AG04450 (cell line): ENCODE results near the gene IMMP2L. TPM values are rescaled to one million over a fixed set of nuclear protein-coding genes. Genes with fewer than 3 reads are reported as not detected.

ENCODE experiments used
- CTCF ChIA-PET: fragments of 300-600, 350-600 bp; formaldehyde crosslinking; extraction: SDS; loops from one replicate; lab custom pipeline; 2022; ENCODE audit warnings: antibody characterized with exemption, inconsistent platforms; lab: Charles Lee
- POLR2A ChIA-PET: fragments of 350-600 bp; formaldehyde crosslinking; extraction: SDS; loops from one replicate; lab custom pipeline; 2021; ENCODE audit warnings: antibody characterized with exemption, inconsistent platforms; lab: Yijun Ruan, JAX
- DNase-seq: peaks from one replicate; pipeline ENCODE4 v3.0.0-alpha.2; 2011; ENCODE audit warnings: low read depth, low spot score
- H3K27ac ChIP-seq: one replicate; pipeline ENCODE4 v1.5.1; 2012; ENCODE audit warnings: low read depth, low read length, control low read depth
- H3K27me3 ChIP-seq: one replicate; pipeline ENCODE4 v1.6.0; 2012; ENCODE audit warnings: low read length; ENCODE audit not compliant: control insufficient read depth, insufficient read depth
- H3K4me3 ChIP-seq: 2 replicates; pipeline ENCODE4 v1.5.1; 2011; ENCODE audit warnings: mild to moderate bottlenecking, low read depth, low read length, control low read depth
- H3K9me3 ChIP-seq: 2 replicates; pipeline ENCODE4 v1.5.1; 2012; ENCODE audit warnings: low read length; ENCODE audit not compliant: control insufficient read depth, insufficient read depth
- polyA plus RNA-seq: library from polyadenylated mRNA; depleted of rRNA; stranded (reverse); fragments of >200 nt; gene quantifications from 2 replicates; pipeline ENCODE4 v1.2.3, GENCODE V29; 2011
- TF ChIP-seq, protein P1 (sequence below): IDR thresholded peaks from 2 replicates; pipeline ENCODE4 v1.5.1; 2011; ENCODE audit warnings: low read depth, low read length, control low read depth, inconsistent platforms

IMMP2L gene
- polyA plus RNA-seq, 1 experiment, result 8.0 TPM

- ChIA-PET POLR2A (no interaction called here), CTCF (no interaction called here)
- Histone ChIP-seq H3K4me3 (no peak overlapping the region), H3K27me3 (no peaks in the 10 kb centered on the region), H3K9me3 (no peaks in the 10 kb centered on the region), H3K27ac (no peak overlapping the region)
- DNase-seq, result no peak
- TF ChIP-seq, protein P1, sequence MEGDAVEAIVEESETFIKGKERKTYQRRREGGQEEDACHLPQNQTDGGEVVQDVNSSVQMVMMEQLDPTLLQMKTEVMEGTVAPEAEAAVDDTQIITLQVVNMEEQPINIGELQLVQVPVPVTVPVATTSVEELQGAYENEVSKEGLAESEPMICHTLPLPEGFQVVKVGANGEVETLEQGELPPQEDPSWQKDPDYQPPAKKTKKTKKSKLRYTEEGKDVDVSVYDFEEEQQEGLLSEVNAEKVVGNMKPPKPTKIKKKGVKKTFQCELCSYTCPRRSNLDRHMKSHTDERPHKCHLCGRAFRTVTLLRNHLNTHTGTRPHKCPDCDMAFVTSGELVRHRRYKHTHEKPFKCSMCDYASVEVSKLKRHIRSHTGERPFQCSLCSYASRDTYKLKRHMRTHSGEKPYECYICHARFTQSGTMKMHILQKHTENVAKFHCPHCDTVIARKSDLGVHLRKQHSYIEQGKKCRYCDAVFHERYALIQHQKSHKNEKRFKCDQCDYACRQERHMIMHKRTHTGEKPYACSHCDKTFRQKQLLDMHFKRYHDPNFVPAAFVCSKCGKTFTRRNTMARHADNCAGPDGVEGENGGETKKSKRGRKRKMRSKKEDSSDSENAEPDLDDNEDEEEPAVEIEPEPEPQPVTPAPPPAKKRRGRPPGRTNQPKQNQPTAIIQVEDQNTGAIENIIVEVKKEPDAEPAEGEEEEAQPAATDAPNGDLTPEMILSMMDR, result no peak
These were observed 297.3 kb downstream of the IMMP2L start for GRCh38 chr7:111264981-111265380.

DNA sequence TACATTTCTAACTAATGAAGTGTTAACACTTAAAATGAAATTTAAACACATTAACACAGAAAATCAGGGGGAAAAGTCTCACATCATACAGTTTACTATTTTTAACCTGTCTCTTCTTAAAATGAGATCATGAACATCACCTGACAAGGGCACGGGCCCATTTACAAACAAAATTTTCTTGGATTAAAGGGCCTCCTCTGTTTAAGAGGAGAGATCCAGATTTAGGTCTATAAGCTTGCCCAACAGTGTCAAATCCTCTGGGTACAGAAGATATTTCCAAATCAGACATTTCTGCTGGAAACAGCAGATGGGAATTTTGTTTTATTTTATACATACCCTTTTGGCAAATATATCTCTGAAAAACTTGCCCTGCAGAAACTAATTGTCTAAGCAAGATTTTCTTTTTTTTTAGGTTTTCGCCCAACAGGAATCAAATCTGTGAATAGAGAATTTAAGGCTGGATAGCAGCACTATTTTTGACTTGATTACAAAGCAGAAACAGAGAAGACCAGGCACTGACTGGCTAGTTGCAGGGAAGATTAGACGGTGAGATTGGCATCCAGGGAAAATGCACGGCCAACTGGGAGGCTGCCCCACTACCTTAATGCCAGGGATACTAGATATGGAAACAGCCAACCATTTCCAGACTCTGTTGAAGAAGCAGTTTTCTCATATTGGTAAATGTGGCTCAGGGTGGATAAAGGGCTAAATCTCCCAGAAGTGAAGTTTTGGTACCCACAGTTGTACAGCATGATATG lies 298.0 kb downstream of the IMMP2L start:
- TF ChIP-seq, protein P1, result no peak
- H3K9me3 ChIP-seq, result no peaks in the 10 kb centered on the region
- no peaks in the 10 kb centered on the region for H3K27me3 ChIP-seq
- H3K27ac ChIP-seq, result no peak overlapping the region
- ChIA-PET CTCF (no interaction called here), POLR2A (no interaction called here)
- DNase-seq, result no peak
- H3K4me3 ChIP-seq, result no peak overlapping the region

GRCh38 chr7:111262293-111263116 lies 299.8 kb downstream of the IMMP2L start:
- Histone ChIP-seq H3K27ac (no peak overlapping the region), H3K27me3 (no peaks in the 10 kb centered on the region), H3K4me3 (no peak overlapping the region), H3K9me3 (no peaks in the 10 kb centered on the region)
- no peak for DNase-seq
- ChIA-PET CTCF (no interaction called here), POLR2A (no interaction called here)
- TF ChIP-seq, protein P1, result no peak

- no peak for DNase-seq
- no peaks in the 10 kb centered on the region for H3K27me3 ChIP-seq
- H3K27ac ChIP-seq, result no peak overlapping the region
- POLR2A ChIA-PET, result no interaction called here
- H3K4me3 ChIP-seq, result no peak overlapping the region
- CTCF ChIA-PET, result no interaction called here
- no peaks in the 10 kb centered on the region for H3K9me3 ChIP-seq
- TF ChIP-seq, protein P1, result no peak
These were observed 300.8 kb downstream of the IMMP2L start for GRCh38 chr7:111261496-111261895.

DNA sequence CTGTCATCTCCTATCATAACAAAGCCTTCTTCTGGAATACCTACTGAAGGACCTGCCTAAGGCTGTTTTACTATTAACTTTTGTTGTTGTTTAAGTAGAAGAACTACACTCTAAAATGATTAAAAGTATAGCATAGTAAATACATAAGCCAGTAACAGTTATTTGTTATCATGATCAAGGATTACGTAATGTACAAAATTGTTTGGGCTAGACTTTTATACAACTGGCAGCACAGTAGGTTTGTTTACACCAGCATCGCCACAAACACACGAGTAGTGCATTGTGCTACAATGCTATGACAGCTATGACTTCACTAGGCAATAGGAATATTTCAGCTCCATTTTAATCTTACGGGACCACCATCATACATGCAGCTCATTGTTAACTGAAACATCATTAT lies 302.3 kb downstream of the IMMP2L start:
- CTCF ChIA-PET, result interaction anchor here (1.1 kb wide), 1 partner anchor 17 kb away, joined by 4 read pairs; no protein-coding TSS in a partner anchor

More for the DNA sequence above, 302.3 kb downstream of the IMMP2L start:
- H3K9me3 ChIP-seq, result no peaks in the 10 kb centered on the region
- POLR2A ChIA-PET, result no interaction called here
- TF ChIP-seq, protein P1, result no peak
- no peak for DNase-seq
- H3K27me3 ChIP-seq, result no peaks in the 10 kb centered on the region
- no peak overlapping the region for H3K27ac ChIP-seq
- no peak overlapping the region for H3K4me3 ChIP-seq
